ENCODE data around the gene MESD. TPM values are rescaled to one million over a fixed set of nuclear protein-coding genes. Genes with fewer than 3 reads are reported as not detected.

The MESD gene
- 14.6 and 15.9 TPM in 2 replicates for total RNA-seq (2014; rRNA removed; shearing (Covaris generic))

GRCh38 chr15:80989518-80990478, at the start of gene MESD:
TSS of gene MESD (minus strand) at chr15:80989819. CDS start at chr15:80989791, 28 bp downstream.

GRCh38 chr15:81000624-81001151, 11.1 kb upstream of the MESD start, which contains the start of gene TLNRD1:
TSS of gene TLNRD1 (plus strand) at chr15:81000923. CDS start at chr15:81002272, 1,349 bp downstream.

Small RNA genes within 50 kb of the gene (small RNA-seq; reads per million reads assigned to genes)
- not detected for gene MIR4514

Other genes with a start within 250 kb of the MESD start
- 68.8 and 72.7 TPM in 2 replicates for gene CEMIP, start 210.4 kb downstream of the MESD start, total RNA-seq (2014; rRNA removed; shearing (Covaris generic))
- 13.9 and 15.0 TPM in 2 replicates for gene TLNRD1, start 11.1 kb upstream of the MESD start, total RNA-seq (2014; rRNA removed; shearing (Covaris generic))
- gene CFAP161, start 144.5 kb upstream of the MESD start, total RNA-seq (2014; rRNA removed; shearing (Covaris generic)): 0.08 TPM in 1 of 2 replicates, not detected in the other
- 1.4 and 1.6 TPM in 2 replicates for gene IL16, start 207.1 kb upstream of the MESD start, total RNA-seq (2014; rRNA removed; shearing (Covaris generic))